ENCODE results near the gene BEST1. TPM values are rescaled to one million over a fixed set of nuclear protein-coding genes. Genes with fewer than 3 reads are reported as not detected.
A peak's percentile ranks its signal among the peaks of the same experiment; 100 is the strongest.
"Not testable (repeated sequence)": the region's sequence is repeated elsewhere in the genome, so short reads cannot be mapped to it uniquely, and the experiment has no call there.

BEST1 gene
- total RNA-seq, 1 donor from 2014 or later: 2.1 TPM

- Histone ChIP-seq H3K9me3 (ENCODE audit: control insufficient read depth in 3 of 3, low read length in 3 of 3) (no peaks in the 10 kb centered on the region), H3K36me3 (ENCODE audit: control insufficient read depth in 3 of 3, insufficient read depth in 3 of 3, low read length in 3 of 3) (no peaks in the 10 kb centered on the region), H3K9ac (ENCODE audit: low read depth in 1 of 3, low read length in 3 of 3) (no peak overlapping the region), H3K27ac (ENCODE audit: low read depth, low read length) (no peak overlapping the region), H3K4me1 (ENCODE audit: control insufficient read depth in 3 of 3, insufficient read depth in 3 of 3, low read length in 3 of 3) (peaks cover 6 to 11% (median 10%) of the 10 kb centered on the region in 3 donors), H3K27me3 (ENCODE audit: control insufficient read depth in 3 of 3, insufficient read depth in 3 of 3, low read length in 3 of 3) (no peaks in the 10 kb centered on the region), H3K4me3 (ENCODE audit: low read length in 3 of 3) (no peak overlapping the region)
Measured at GRCh38 chr11:61946894-61947293, 3.3 kb upstream of the BEST1 start.

- Histone ChIP-seq H3K4me3 (ENCODE audit: low read length in 3 of 3) (peak overlapping the region in 1 of 3 donors; percentile 41), H3K4me1 (ENCODE audit: control insufficient read depth in 3 of 3, insufficient read depth in 3 of 3, low read length in 3 of 3) (peaks cover 6 to 11% (median 10%) of the 10 kb centered on the region in 3 donors), H3K36me3 (ENCODE audit: control insufficient read depth in 3 of 3, insufficient read depth in 3 of 3, low read length in 3 of 3) (no peaks in the 10 kb centered on the region), H3K9ac (ENCODE audit: low read depth in 1 of 3, low read length in 3 of 3) (no peak overlapping the region), H3K27me3 (ENCODE audit: control insufficient read depth in 3 of 3, insufficient read depth in 3 of 3, low read length in 3 of 3) (no peaks in the 10 kb centered on the region), H3K9me3 (ENCODE audit: control insufficient read depth in 3 of 3, low read length in 3 of 3) (no peaks in the 10 kb centered on the region), H3K27ac (ENCODE audit: low read depth, low read length) (no peak overlapping the region)
Measured at GRCh38 chr11:61947486-61948210, 2.5 kb upstream of the BEST1 start.

GRCh38 chr11:61948505-61948904, 1.6 kb upstream of the BEST1 start:
- no peak overlapping the region for H3K9ac ChIP-seq (ENCODE audit: low read depth in 1 of 3, low read length in 3 of 3)

GRCh38 chr11:61949169-61950034, 749 bp upstream of the BEST1 start:
- H3K36me3 ChIP-seq (ENCODE audit: control insufficient read depth in 3 of 3, insufficient read depth in 3 of 3, low read length in 3 of 3): no peaks in the 10 kb centered on the region
- no peak overlapping the region for H3K27ac ChIP-seq (ENCODE audit: low read depth, low read length)
- peaks cover 6 to 11% (median 10%) of the 10 kb centered on the region in 3 donors for H3K4me1 ChIP-seq (ENCODE audit: control insufficient read depth in 3 of 3, insufficient read depth in 3 of 3, low read length in 3 of 3)
- no peak overlapping the region for H3K4me3 ChIP-seq (ENCODE audit: low read length in 3 of 3)
- peak overlapping the region in 1 of 3 donors; percentile 30 for H3K9ac ChIP-seq (ENCODE audit: low read depth in 1 of 3, low read length in 3 of 3)
- peaks cover 0 to 2% (median 0%) of the 10 kb centered on the region in 3 donors for H3K27me3 ChIP-seq (ENCODE audit: control insufficient read depth in 3 of 3, insufficient read depth in 3 of 3, low read length in 3 of 3)
- no peaks in the 10 kb centered on the region for H3K9me3 ChIP-seq (ENCODE audit: control insufficient read depth in 3 of 3, low read length in 3 of 3)

More at GRCh38 chr11:61948505-61948904, 1.6 kb upstream of the BEST1 start:
- peaks cover 6 to 11% (median 10%) of the 10 kb centered on the region in 3 donors for H3K4me1 ChIP-seq (ENCODE audit: control insufficient read depth in 3 of 3, insufficient read depth in 3 of 3, low read length in 3 of 3)
- no peak overlapping the region for H3K4me3 ChIP-seq (ENCODE audit: low read length in 3 of 3)
- no peak overlapping the region for H3K27ac ChIP-seq (ENCODE audit: low read depth, low read length)
- no peaks in the 10 kb centered on the region for H3K27me3 ChIP-seq (ENCODE audit: control insufficient read depth in 3 of 3, insufficient read depth in 3 of 3, low read length in 3 of 3)
- no peaks in the 10 kb centered on the region for H3K36me3 ChIP-seq (ENCODE audit: control insufficient read depth in 3 of 3, insufficient read depth in 3 of 3, low read length in 3 of 3)
- no peaks in the 10 kb centered on the region for H3K9me3 ChIP-seq (ENCODE audit: control insufficient read depth in 3 of 3, low read length in 3 of 3)

- H3K36me3 ChIP-seq (ENCODE audit: control insufficient read depth in 3 of 3, insufficient read depth in 3 of 3, low read length in 3 of 3): peaks cover 0 to under 1% (median 0%) of the 10 kb centered on the region in 3 donors
- no peak overlapping the region for H3K9ac ChIP-seq (ENCODE audit: low read depth in 1 of 3, low read length in 3 of 3)
- no peak overlapping the region for H3K27ac ChIP-seq (ENCODE audit: low read depth, low read length)
- H3K27me3 ChIP-seq (ENCODE audit: control insufficient read depth in 3 of 3, insufficient read depth in 3 of 3, low read length in 3 of 3): peaks cover 0 to 7% (median 6%) of the 10 kb centered on the region in 3 donors
- no peaks in the 10 kb centered on the region for H3K9me3 ChIP-seq (ENCODE audit: control insufficient read depth in 3 of 3, low read length in 3 of 3)
- H3K4me1 ChIP-seq (ENCODE audit: control insufficient read depth in 3 of 3, insufficient read depth in 3 of 3, low read length in 3 of 3): peaks cover 6 to 22% (median 13%) of the 10 kb centered on the region in 3 donors
- H3K4me3 ChIP-seq (ENCODE audit: low read length in 3 of 3): no peak overlapping the region
Measured at GRCh38 chr11:61951484-61952135, 1.5 kb downstream of the BEST1 start.

GRCh38 chr11:61952882-61953281, 2.7 kb downstream of the BEST1 start:
- no peak overlapping the region for H3K9ac ChIP-seq (ENCODE audit: low read depth in 1 of 3, low read length in 3 of 3)
- H3K4me1 ChIP-seq (ENCODE audit: control insufficient read depth in 3 of 3, insufficient read depth in 3 of 3, low read length in 3 of 3): peaks cover 0 to 16% (median 7%) of the 10 kb centered on the region in 3 donors
- H3K4me3 ChIP-seq (ENCODE audit: low read length in 3 of 3): no peak overlapping the region
- peaks cover 0 to 7% (median 6%) of the 10 kb centered on the region in 3 donors for H3K27me3 ChIP-seq (ENCODE audit: control insufficient read depth in 3 of 3, insufficient read depth in 3 of 3, low read length in 3 of 3)
- H3K27ac ChIP-seq (ENCODE audit: low read depth, low read length): no peak overlapping the region
- H3K36me3 ChIP-seq (ENCODE audit: control insufficient read depth in 3 of 3, insufficient read depth in 3 of 3, low read length in 3 of 3): peaks cover 0 to 4% (median 0%) of the 10 kb centered on the region in 3 donors
- H3K9me3 ChIP-seq (ENCODE audit: control insufficient read depth in 3 of 3, low read length in 3 of 3): no peaks in the 10 kb centered on the region

GRCh38 chr11:61953632-61954031, 3.5 kb downstream of the BEST1 start:
- H3K36me3 ChIP-seq (ENCODE audit: control insufficient read depth in 3 of 3, insufficient read depth in 3 of 3, low read length in 3 of 3); H3K27ac ChIP-seq (ENCODE audit: low read depth, low read length); H3K9me3 ChIP-seq (ENCODE audit: control insufficient read depth in 3 of 3, low read length in 3 of 3); H3K9ac ChIP-seq (ENCODE audit: low read depth in 1 of 3, low read length in 3 of 3); H3K27me3 ChIP-seq (ENCODE audit: control insufficient read depth in 3 of 3, insufficient read depth in 3 of 3, low read length in 3 of 3); H3K4me3 ChIP-seq (ENCODE audit: low read length in 3 of 3): not testable (repeated sequence)
- peaks cover 0 to 16% (median 7%) of the 10 kb centered on the region in 3 donors for H3K4me1 ChIP-seq (ENCODE audit: control insufficient read depth in 3 of 3, insufficient read depth in 3 of 3, low read length in 3 of 3)

- Histone ChIP-seq H3K4me3 (ENCODE audit: low read length in 3 of 3) (no peak overlapping the region), H3K9ac (ENCODE audit: low read depth in 1 of 3, low read length in 3 of 3) (peak overlapping the region in 1 of 3 donors; percentile 54)
Measured at GRCh38 chr11:61954106-61954850, 4.1 kb downstream of the BEST1 start.

GRCh38 chr11:61954851-61955421, 4.8 kb downstream of the BEST1 start:
- Histone ChIP-seq H3K4me1 (ENCODE audit: control insufficient read depth in 3 of 3, insufficient read depth in 3 of 3, low read length in 3 of 3) (peaks cover 0 to 12% (median 5%) of the 10 kb centered on the region in 3 donors), H3K9ac (ENCODE audit: low read depth in 1 of 3, low read length in 3 of 3) (peak overlapping the region; percentile 51 to 62 (median 54)), H3K9me3 (ENCODE audit: control insufficient read depth in 3 of 3, low read length in 3 of 3) (no peaks in the 10 kb centered on the region), H3K4me3 (ENCODE audit: low read length in 3 of 3) (peak overlapping the region in 2 of 3 donors; percentile 37 to 54), H3K27ac (ENCODE audit: low read depth, low read length) (peak overlapping the region; percentile 70), H3K27me3 (ENCODE audit: control insufficient read depth in 3 of 3, insufficient read depth in 3 of 3, low read length in 3 of 3) (peaks cover 0 to 7% (median 6%) of the 10 kb centered on the region in 3 donors), H3K36me3 (ENCODE audit: control insufficient read depth in 3 of 3, insufficient read depth in 3 of 3, low read length in 3 of 3) (peaks cover 0 to 6% (median 2%) of the 10 kb centered on the region in 3 donors)

More at GRCh38 chr11:61954106-61954850, 4.1 kb downstream of the BEST1 start:
- Histone ChIP-seq H3K27ac (ENCODE audit: low read depth, low read length) (peak overlapping the region; percentile 70), H3K4me1 (ENCODE audit: control insufficient read depth in 3 of 3, insufficient read depth in 3 of 3, low read length in 3 of 3) (peaks cover 0 to 16% (median 7%) of the 10 kb centered on the region in 3 donors), H3K36me3 (ENCODE audit: control insufficient read depth in 3 of 3, insufficient read depth in 3 of 3, low read length in 3 of 3) (peaks cover 0 to 6% (median under 1%) of the 10 kb centered on the region in 3 donors), H3K27me3 (ENCODE audit: control insufficient read depth in 3 of 3, insufficient read depth in 3 of 3, low read length in 3 of 3) (peaks cover 0 to 7% (median 6%) of the 10 kb centered on the region in 3 donors), H3K9me3 (ENCODE audit: control insufficient read depth in 3 of 3, low read length in 3 of 3) (no peaks in the 10 kb centered on the region)
